ENCODE measurements around the gene AKR1C8. TPM values are rescaled to one million over a fixed set of nuclear protein-coding genes. Genes with fewer than 3 reads are reported as not detected.
"Not testable (repeated sequence)": the region's sequence is repeated elsewhere in the genome, so short reads cannot be mapped to it uniquely, and the experiment has no call there.

The AKR1C8 gene
- total RNA-seq, 4 donors from 2014 or later = not detected

DNA sequence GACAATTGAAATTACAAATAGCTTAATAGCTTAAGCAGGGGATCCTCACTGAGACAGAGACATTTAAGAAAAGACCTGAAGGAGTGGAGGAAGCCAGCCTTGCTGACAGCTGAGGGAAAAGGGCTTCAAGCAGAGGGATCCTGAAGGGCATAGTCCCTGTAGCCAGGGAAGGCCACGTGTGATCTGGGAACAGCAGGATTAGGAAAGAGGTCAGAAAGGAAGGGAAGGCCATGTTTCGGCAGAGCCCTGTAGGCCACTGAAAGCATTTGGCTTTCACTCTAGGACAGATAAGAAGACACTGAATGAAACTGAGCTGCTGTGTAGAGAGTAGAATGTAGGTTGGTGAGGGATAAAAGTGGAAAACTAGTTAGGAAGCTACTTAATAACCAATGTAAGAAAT is 3.4 kb upstream of the AKR1C8 start:
- TF ChIP-seq, protein P1, sequence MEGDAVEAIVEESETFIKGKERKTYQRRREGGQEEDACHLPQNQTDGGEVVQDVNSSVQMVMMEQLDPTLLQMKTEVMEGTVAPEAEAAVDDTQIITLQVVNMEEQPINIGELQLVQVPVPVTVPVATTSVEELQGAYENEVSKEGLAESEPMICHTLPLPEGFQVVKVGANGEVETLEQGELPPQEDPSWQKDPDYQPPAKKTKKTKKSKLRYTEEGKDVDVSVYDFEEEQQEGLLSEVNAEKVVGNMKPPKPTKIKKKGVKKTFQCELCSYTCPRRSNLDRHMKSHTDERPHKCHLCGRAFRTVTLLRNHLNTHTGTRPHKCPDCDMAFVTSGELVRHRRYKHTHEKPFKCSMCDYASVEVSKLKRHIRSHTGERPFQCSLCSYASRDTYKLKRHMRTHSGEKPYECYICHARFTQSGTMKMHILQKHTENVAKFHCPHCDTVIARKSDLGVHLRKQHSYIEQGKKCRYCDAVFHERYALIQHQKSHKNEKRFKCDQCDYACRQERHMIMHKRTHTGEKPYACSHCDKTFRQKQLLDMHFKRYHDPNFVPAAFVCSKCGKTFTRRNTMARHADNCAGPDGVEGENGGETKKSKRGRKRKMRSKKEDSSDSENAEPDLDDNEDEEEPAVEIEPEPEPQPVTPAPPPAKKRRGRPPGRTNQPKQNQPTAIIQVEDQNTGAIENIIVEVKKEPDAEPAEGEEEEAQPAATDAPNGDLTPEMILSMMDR (IDR thresholded peaks at IDR 0.05) = no peak
- TF ChIP-seq POLR2AphosphoS5 (IDR thresholded peaks at IDR 0.05) = no peak
- TF ChIP-seq POLR2A (IDR thresholded peaks at IDR 0.05; ENCODE audit: low read depth) = no peak
- intact Hi-C loops (cut with DNase I) = no loop called here
- Histone ChIP-seq H3K4me1 (no peaks in the 10 kb centered on the region), H3K27me3 (no peaks in the 10 kb centered on the region), H3K4me3 (no peak overlapping the region), H3K9me3 (no peaks in the 10 kb centered on the region), H3K36me3 (no peaks in the 10 kb centered on the region), H3K27ac (replicated peaks in 1 of 4) (no peak overlapping the region)
- WGBS = 69% methylated on average over 2 of the region's 2 CpGs
- no peak for DNase-seq (ENCODE audit: extremely low spot score)

DNA sequence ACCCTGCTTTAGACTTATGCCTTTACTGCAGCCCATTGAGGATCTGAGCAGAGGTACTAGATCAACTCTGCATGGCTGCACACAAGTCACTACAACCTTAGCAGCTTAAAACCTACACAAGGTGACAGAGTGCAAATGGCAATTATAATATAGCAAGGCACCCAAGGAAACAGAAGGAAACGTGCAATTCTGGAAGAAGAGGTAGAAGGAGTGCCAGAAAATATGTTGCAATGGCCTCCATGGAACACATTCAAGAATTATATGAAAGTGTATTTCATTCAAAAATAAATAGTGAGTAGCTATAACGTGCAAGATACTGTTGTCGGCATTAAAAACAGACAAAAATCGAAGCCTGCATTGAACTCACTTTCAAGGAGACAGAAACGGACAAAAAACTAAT is 2.9 kb upstream of the AKR1C8 start:
- 64% methylated on average over 5 of the region's 5 CpGs for WGBS
- intact Hi-C loops (cut with DNase I) = no loop called here
- H3K27me3 ChIP-seq = no peaks in the 10 kb centered on the region
- no peak overlapping the region for H3K27ac ChIP-seq (replicated peaks in 1 of 4)
- no peaks in the 10 kb centered on the region for H3K36me3 ChIP-seq
- H3K9me3 ChIP-seq = no peaks in the 10 kb centered on the region
- H3K4me3 ChIP-seq = no peak overlapping the region
- H3K4me1 ChIP-seq = no peaks in the 10 kb centered on the region
- no peak for DNase-seq (ENCODE audit: extremely low spot score)
- TF ChIP-seq POLR2AphosphoS5 (IDR thresholded peaks at IDR 0.05) = no peak

DNA sequence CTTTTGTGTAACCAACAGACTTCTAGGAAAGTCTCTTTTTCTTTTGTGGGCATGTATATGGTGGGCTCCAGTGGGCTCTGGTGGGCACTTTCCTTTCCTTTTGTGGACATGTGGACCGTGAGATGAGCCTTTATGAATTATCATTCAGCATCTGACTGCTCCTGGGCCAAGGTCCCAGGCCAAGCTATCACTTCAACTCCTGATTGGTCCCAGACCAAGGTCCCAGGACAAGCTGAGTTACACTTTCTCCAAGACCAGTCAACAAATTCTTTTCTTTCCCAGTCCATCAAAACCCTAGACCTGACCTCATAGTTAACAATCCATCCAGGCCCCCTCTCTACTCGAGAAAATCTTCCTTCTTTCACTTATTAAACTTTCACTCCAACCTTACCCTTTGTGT is 1.0 kb downstream of the AKR1C8 start:
- TF ChIP-seq, protein P1 (IDR thresholded peaks at IDR 0.05) = no peak
- no peak for TF ChIP-seq POLR2AphosphoS5 (IDR thresholded peaks at IDR 0.05)
- TF ChIP-seq POLR2A (IDR thresholded peaks at IDR 0.05; ENCODE audit: low read depth) = no peak
- TF ChIP-seq EP300 (IDR thresholded peaks at IDR 0.05) = no peak
- Histone ChIP-seq H3K9me3 (no peaks in the 10 kb centered on the region), H3K27ac (replicated peaks in 1 of 4) (no peak overlapping the region), H3K4me1 (no peaks in the 10 kb centered on the region), H3K36me3 (no peaks in the 10 kb centered on the region), H3K27me3 (no peaks in the 10 kb centered on the region), H3K4me3 (no peak overlapping the region)
- DNase-seq (ENCODE audit: extremely low spot score) = no peak
- WGBS = 59% methylated on average over 2 of the region's 2 CpGs
- intact Hi-C loops (cut with DNase I) = no loop called here

DNA sequence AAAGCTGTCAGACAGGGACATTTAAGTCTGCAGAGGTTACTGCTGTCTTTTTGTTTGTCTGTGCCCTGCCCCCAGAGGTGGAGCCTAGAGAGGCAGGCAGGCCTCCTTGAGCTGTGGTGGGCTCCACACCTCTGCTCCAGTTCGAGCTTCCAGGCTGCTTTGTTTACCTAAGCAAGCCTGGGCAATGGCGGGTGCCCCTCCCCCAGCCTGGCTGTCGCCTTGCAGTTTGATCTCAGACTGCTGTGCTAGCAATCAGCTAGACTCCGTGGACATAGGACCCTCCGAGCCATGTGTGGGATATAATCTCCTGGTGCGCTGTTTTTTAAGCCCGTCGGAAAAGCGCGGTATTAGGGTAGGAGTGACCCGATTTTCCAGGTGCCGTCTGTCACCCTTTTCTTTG is 4.4 kb downstream of the AKR1C8 start:
- H3K4me3 ChIP-seq; H3K36me3 ChIP-seq; H3K9me3 ChIP-seq; H3K27me3 ChIP-seq; H3K27ac ChIP-seq (replicated peaks in 1 of 4); DNase-seq (ENCODE audit: extremely low spot score); H3K4me1 ChIP-seq; intact Hi-C loops (cut with DNase I): not testable (repeated sequence)
- 82% methylated on average over 7 of the region's 12 CpGs for WGBS

DNA sequence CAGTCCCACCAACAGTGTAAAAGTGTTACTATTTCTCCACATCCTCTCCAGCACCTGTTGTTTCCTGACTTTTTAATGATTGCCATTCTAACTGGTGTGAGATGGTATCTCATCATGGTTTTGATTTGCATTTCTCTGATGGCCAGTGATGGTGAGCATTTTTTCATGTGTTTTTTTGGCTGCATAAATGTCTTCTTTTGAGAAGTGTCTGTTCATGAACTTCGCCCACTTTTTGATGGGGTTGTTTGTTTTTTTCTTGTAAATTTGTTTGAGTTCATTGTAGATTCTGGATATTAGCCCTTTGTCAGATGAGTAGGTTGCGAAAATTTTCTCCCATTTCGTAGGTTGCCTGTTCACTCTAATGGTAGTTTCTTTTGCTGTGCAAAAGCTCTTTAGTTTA is 9.4 kb downstream of the AKR1C8 start:
- intact Hi-C loops (cut with DNase I); H3K4me3 ChIP-seq; H3K9me3 ChIP-seq; H3K4me1 ChIP-seq; H3K27me3 ChIP-seq; DNase-seq (ENCODE audit: extremely low spot score); H3K27ac ChIP-seq (replicated peaks in 1 of 4); H3K36me3 ChIP-seq: not testable (repeated sequence)
- WGBS = 88% methylated on average over 1 of the region's 3 CpGs

DNA sequence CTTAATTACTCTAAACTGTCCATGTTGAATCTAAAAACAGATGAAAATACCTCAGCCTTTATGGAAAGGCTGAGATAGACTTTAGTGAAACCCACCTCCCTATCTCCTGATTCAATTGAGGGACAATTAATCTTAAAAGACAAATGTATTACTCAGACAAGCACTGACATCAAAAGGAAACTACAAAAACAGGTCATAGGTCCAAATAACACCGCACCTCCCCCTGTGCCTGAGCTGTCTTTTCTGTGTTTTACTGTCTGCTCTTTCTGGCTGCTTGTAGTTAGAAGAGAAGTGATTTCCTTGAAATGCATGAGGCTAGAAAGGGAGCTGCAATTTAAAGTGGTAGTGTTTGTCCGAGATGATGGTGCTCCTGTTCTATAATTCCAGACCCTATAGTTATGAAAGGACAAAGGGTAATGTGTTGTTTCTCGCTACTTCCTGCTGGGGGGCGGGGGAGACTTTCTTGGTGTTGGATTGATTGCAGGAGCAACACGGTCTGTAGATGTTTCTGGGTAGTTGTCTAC is 16.0 kb downstream of the AKR1C8 start:
- Histone ChIP-seq H3K27ac (replicated peaks in 1 of 4) (no peak overlapping the region), H3K4me3 (no peak overlapping the region), H3K4me1 (no peaks in the 10 kb centered on the region), H3K9me3 (peaks cover 0 to 41% (median 37%) of the 10 kb centered on the region in 4 donors), H3K27me3 (no peaks in the 10 kb centered on the region), H3K36me3 (no peaks in the 10 kb centered on the region)
- DNase-seq (ENCODE audit: extremely low spot score) = no peak
- TF ChIP-seq POLR2AphosphoS5 (IDR thresholded peaks at IDR 0.05) (no peak), EP300 (IDR thresholded peaks at IDR 0.05) (no peak), POLR2A (IDR thresholded peaks at IDR 0.05; ENCODE audit: low read depth) (no peak)
- TF ChIP-seq, protein P1 (IDR thresholded peaks at IDR 0.05) = no peak
- WGBS = 73% methylated on average over 5 of the region's 5 CpGs
- intact Hi-C loops (cut with DNase I) = no loop called here
